Retinal pigment epithelial cell (primary cell): ENCODE results near the gene MPHOSPH9.

Experiments
- DNase-seq: peaks from one replicate; pipeline ENCODE4 v3.0.0-alpha.2; 2010; ENCODE audit warnings: low read depth
- H3K4me3 ChIP-seq: 2 replicates; pipeline ENCODE4 v1.5.1; 2011; ENCODE audit warnings: mild to moderate bottlenecking, low read length, control low read depth, moderate library complexity
- TF ChIP-seq, protein P1 (sequence below): conservative IDR thresholded peaks from 2 replicates; pipeline ENCODE4 v1.5.1; 2011; ENCODE audit warnings: low read depth, low read length, control low read depth, inconsistent platforms

MPHOSPH9 gene

GRCh38 chr12:123245678-123246077 is 12.7 kb upstream of the MPHOSPH9 start:
- H3K4me3 ChIP-seq, result no peak overlapping the region
- TF ChIP-seq, protein P1, sequence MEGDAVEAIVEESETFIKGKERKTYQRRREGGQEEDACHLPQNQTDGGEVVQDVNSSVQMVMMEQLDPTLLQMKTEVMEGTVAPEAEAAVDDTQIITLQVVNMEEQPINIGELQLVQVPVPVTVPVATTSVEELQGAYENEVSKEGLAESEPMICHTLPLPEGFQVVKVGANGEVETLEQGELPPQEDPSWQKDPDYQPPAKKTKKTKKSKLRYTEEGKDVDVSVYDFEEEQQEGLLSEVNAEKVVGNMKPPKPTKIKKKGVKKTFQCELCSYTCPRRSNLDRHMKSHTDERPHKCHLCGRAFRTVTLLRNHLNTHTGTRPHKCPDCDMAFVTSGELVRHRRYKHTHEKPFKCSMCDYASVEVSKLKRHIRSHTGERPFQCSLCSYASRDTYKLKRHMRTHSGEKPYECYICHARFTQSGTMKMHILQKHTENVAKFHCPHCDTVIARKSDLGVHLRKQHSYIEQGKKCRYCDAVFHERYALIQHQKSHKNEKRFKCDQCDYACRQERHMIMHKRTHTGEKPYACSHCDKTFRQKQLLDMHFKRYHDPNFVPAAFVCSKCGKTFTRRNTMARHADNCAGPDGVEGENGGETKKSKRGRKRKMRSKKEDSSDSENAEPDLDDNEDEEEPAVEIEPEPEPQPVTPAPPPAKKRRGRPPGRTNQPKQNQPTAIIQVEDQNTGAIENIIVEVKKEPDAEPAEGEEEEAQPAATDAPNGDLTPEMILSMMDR, result no peak
- no peak for DNase-seq

DNA sequence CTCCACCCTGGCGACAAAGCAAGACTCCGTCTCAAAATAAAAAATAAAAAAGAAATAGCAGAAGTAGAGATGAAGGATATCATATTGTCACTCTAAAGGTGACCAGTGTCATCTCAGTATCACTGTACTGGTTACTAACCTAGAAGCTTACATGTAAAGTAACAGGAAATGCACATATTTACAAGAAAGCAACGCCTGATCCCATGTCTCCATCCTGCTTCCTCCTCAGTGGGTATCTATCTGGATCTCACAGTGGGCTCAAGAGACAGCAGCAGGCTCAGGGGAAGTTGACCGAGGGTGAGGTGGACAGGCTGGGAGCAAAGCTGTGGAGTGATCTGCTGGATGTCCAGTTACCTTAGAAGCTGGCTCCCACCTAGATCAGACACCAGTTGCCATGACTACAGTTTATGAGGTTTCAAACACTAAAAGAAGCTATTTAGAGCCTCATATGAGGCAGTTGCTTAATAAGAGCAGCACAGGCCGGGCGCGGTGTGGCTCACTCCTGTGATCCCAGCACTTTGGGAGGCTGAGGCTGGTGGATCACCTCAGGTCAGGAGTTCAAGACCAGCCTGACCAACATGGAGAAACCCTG is 10.8 kb upstream of the MPHOSPH9 start:
- no peak for DNase-seq
- H3K4me3 ChIP-seq, result no peak overlapping the region
- TF ChIP-seq, protein P1, result no peak

- no peak for DNase-seq
- no peak overlapping the region for H3K4me3 ChIP-seq
- TF ChIP-seq, protein P1, result no peak
These were observed 9.4 kb upstream of the MPHOSPH9 start for GRCh38 chr12:123242116-123242904.

- H3K4me3 ChIP-seq, result no peak overlapping the region
- no peak for DNase-seq
- TF ChIP-seq, protein P1, result no peak
These were observed 6.0 kb upstream of the MPHOSPH9 start for GRCh38 chr12:123238961-123239360.

DNA sequence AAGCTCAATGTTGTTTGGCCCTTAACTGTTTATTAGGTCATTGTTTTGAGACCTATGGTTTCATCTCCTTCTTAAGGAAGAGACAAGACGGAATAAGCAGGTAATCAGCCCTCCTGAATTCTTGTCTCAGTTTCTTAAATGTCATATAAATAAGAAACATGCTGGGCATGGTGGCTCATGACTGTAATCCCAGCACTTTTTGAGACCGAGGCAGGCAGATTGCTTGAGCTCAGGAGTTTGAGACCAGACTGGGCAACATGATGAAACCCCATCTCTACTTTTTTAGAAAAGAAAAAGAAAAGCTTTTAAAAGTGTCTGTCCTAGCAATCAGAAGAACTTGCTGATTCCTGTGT is 5.4 kb upstream of the MPHOSPH9 start:
- TF ChIP-seq, protein P1, result no peak
- DNase-seq, result no peak
- no peak overlapping the region for H3K4me3 ChIP-seq

DNA sequence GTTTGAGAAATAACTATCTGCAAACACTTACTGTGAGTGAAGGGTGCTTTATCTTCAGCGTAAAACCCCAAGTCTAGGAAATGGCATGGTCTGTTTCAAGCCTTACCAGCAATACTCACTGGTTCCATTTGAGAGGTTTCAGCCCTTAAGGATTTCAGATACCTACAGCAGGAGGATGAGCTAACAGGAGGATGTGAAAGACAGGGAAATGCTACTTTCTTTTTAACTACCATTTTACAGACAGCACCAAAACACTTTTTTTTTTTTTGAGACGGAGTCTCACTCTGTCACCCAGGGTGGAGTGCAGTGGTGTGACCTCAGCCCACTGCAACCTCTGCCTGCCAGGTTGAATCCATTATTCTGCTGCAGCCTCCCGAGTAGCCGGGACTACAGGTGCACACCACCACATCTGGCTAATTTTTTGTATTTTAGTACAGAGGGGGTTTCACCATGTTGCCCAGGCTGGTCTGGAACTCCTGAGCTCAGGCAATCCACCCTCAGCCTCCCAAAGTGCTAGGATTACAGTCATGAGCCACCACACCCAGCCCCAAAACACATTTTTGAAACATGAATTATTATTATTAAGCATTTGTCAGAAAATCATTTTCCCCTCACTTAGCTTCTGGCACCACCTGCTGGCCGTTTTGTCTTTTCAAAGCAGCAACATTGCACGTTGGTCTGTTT is 4.8 kb upstream of the MPHOSPH9 start:
- H3K4me3 ChIP-seq, result no peak overlapping the region
- DNase-seq, result peak; percentile 14
- TF ChIP-seq, protein P1, result peak; percentile 74
